Posterior cingulate gyrus (tissue), 11 donors: ENCODE results near the gene AHCTF1.
"Not testable (repeated sequence)": the region's sequence is repeated elsewhere in the genome, so short reads cannot be mapped to it uniquely, and the experiment has no call there.

Experiments
- DNase-seq, 10 donors: peaks; one replicate each; pipeline versions ENCODE4 v3.0.0 to v3.0.0-alpha.2; 2020 to 2021; ENCODE audit warnings: mixed read lengths in 3 of 10
- intact Hi-C: fragments of 100-400 bp; cut with DNase I; formaldehyde crosslinking; loops from one replicate; pipeline ENCODE4 v1.15.1; 2023

Gene AHCTF1

DNA sequence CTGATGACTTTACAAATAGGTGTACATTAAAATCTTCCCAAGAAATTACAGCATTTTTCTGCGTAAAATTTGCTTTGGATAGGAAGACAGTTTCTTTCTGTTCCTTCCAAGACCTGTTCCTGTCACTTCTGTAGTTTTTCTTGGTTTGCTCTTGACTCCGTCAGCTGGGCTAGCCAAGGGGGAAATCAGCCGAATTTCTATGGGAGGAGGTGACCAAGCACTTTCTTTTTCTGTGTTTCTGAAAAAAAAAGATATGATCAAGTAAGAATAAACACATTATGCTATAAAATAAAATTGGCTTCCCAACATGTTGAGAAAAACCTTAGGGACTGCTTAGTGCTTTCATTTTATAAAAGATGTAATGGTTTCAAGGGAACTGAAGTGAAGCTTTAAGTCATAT, 91.0 kb downstream of the AHCTF1 start:
- DNase-seq, intact Hi-C loops: not testable (repeated sequence)

DNA sequence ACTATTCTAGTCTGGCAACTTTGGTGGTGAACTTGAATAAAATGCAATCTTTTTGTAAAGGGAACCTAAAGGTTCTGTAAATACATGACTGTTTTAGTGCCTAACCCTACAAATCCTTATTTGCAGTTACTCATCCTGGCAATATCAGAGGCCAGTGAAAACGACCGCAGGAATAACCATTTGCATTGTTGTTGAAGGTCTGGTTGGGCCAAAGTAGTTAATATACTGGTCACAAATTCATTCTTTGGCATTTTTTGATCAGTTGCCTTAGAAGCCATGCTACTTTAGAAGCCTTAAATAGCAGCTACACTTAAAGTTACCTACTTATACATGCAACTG, 93.7 kb downstream of the AHCTF1 start:
- intact Hi-C loops: no loop called here
- DNase-seq: no peak

DNA sequence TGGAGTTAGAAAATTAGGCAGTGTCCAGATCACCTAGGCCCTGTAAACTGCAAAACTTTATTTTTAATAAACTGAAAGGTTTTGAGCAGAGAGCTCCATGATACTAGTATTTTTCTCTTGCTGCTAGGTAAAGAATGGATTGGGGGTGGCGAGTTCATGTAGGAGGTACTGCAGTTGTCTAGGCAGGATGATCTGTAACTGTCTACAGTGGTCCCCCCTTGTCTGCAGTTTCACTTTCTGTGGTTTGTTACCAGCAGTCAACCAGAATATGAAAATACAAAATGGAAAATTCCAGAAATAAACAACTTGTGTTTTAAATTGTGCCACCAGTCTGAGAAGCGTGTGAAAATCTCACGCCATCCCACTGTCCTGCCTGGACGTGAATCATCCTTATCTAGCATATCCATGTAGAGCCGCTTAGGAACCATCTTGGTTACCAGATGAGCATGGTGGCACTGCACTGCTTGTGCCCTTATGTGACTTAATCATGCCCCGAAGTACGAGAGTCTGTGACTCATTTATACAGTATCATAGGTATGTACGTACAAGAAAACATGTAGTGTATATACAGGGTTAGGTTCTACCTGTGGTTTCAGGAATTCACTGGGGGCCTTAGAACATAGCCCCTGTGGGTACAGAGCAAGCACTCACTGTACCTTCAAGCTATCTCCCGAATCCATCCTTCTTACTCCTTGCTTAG, 94.2 kb downstream of the AHCTF1 start:
- intact Hi-C loops: no loop called here
- peak in 1 of 10 donors; percentile 11 for DNase-seq

DNA sequence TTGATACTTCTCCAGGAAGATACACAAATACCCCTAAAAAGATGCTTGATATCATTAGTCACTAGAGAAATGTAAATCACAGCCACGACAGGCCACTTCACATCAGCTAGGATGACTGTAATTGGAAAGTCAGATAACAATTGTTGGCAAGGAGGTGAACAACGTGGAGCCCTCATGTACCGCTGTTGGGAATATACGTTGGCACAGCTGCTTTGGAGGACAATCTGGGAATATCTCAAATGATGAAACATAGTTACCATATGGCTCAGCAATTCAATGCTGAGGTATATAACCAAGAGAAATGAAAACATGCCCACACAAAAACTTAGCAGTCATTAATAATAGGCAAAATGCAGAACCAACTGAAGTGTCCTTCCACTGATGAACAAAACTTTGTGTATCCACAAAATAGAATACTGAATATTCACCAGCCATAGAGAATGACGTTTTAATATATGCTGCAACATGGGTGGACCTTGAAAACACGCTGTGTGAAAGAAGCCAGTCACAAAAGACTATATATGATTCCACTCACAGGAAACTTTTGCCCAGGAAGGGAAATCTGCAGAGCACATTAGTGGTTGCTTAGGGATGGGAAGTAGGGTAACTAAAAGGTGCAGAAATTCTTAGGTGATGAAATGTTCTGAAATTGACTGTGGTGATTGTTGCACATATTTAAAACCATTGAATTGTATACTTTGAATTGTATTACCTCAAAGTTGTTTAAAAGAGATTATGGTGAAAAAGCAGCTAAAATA, 95.4 kb downstream of the AHCTF1 start:
- intact Hi-C loops: no loop called here
- DNase-seq: no peak

DNA sequence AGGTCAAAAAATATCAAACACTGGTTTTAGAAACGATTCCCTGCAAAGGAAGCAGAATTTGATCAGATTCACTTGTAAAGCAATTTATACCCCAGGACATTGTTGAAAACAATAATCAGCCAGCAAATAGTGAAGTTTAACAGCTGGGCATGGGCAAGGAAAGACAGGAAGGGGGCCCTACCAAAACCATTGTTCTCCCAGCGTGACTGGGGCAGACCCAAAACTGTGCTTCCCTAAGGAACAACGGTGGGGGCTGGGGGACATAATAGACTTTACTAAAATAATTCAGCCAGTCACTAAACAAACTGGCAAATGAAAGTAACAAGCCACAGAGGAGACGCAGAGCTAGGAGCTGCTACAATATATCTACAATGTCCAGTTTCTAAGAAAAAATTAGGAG, 100.2 kb downstream of the AHCTF1 start:
- no peak for DNase-seq
- intact Hi-C loops: no loop called here

DNA sequence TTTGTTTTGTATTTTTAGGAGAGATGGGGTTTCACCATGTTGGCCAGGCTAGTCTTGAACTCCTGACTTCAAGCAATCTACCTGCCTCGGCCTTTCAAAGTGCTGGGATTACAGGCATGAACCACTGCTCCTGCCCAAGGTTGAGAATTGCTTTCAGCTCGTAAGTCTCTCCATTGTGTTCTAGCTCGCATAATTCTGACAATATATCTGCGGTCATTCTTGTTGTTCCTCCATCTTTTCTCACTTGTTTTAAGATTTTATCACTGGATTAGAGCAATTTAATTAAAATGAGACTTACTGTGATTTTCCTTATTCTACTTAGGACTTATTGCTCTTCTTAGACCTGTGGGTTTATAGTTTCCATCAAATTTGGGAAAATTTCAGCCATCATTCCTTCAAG, 102.9 kb downstream of the AHCTF1 start:
- no peak for DNase-seq
- intact Hi-C loops: no loop called here

- no peak for DNase-seq
- intact Hi-C loops: no loop called here
Observed at GRCh38 chr1:246827396-246827795, 104.4 kb downstream of the AHCTF1 start.

DNA sequence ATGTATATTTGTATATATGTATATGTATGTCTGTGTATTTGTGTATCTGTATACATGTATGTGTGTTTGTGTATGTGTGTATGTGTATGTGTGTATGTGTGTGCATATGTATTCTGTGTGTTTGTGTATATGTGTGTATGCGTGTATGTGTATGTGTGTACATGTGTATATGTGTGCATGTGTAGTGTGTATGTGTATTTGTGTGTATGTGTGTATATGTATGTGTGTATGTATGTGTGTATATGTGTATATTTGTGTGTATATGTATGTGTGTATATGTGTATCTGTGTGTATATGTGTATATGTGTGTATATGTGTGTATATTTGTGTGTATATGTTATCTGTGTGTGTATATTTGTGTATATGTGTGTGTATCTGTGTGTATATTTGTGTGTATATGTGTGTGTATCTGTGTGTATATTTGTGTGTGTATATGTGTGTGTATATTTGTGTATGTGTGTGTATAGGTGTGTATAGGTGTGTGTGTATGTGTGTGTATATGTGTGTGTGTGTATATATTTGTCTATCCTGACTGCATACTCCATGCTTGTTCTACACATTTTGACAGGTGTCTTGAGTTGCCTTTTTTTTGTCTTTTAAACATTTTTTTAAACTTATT, 106.1 kb downstream of the AHCTF1 start:
- intact Hi-C loops: no loop called here
- no peak for DNase-seq

GRCh38 chr1:246824541-246824940, 107.2 kb downstream of the AHCTF1 start:
- intact Hi-C loops: no loop called here

GRCh38 chr1:246822154-246822553, 109.6 kb downstream of the AHCTF1 start:
- intact Hi-C loops, DNase-seq: not testable (repeated sequence)

More at GRCh38 chr1:246824541-246824940, 107.2 kb downstream of the AHCTF1 start:
- no peak for DNase-seq

- intact Hi-C loops: no loop called here
- DNase-seq: no peak
Observed at GRCh38 chr1:246820666-246821065, 111.1 kb downstream of the AHCTF1 start.

DNA sequence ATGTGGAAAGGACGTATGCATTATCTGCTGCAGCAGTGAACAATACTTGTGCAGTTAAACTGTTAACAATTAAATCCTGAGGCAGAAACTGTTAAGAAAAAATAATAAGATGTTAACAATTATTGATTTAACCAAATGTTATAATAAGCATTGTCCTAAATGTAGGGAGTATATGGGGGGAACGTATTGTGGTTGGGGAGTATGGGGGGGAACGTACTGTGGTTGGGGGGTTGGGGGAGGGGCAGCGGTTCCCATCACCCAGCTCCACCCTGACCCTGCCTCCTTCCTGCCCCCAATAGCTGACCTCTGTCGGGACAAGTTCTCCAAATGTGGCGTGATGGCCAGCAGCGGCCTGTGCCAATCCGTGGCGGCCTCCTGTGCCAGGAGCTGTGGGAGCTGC, 114.0 kb downstream of the AHCTF1 start:
- intact Hi-C loops, DNase-seq: not testable (repeated sequence)

- no peak for DNase-seq
- intact Hi-C loops: no loop called here
Observed at GRCh38 chr1:246815693-246816270, 116.0 kb downstream of the AHCTF1 start.

- DNase-seq: no peak
- intact Hi-C loops: no loop called here
Observed at GRCh38 chr1:246814890-246815289, 116.9 kb downstream of the AHCTF1 start.

DNA sequence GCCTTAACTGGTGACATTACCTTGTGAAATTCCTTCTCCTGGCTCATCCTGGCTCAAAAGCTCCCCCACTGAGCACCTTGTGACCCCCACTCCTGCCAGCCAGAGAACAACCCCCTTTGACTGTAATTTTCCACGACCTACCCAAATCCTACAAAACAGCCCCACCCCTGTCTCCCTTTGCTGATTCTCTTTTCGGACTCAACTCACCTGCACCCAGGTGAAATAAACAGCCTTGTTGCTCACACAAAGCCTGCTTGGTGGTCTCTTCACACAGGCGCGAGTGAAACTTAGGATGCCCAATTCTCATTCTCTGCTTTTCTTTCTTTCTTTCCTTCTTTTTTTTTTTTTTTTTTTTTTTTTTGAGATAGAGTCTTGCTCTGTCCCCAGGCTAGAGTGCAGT, 118.4 kb downstream of the AHCTF1 start:
- DNase-seq, intact Hi-C loops: not testable (repeated sequence)

DNA sequence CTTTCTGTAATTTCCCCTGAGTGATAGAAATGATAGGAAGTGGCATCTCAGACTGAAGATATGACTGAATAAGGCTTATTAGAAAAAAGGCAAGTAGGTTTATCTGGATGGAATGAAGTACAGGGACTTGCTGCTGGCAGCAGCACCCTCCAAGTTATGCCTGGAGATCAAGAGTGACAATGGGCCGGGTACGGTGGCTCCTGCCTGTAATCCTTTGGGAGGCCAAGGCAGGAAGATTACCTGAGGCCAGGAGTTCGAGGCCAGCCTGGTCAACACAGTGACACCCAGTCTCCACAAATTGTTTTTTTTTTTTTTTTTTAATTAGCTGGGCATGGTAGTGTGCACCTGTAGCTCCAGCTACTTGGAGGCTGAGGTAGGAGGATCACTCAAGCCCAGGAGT, 119.8 kb downstream of the AHCTF1 start:
- no peak for DNase-seq
- intact Hi-C loops: no loop called here

DNA sequence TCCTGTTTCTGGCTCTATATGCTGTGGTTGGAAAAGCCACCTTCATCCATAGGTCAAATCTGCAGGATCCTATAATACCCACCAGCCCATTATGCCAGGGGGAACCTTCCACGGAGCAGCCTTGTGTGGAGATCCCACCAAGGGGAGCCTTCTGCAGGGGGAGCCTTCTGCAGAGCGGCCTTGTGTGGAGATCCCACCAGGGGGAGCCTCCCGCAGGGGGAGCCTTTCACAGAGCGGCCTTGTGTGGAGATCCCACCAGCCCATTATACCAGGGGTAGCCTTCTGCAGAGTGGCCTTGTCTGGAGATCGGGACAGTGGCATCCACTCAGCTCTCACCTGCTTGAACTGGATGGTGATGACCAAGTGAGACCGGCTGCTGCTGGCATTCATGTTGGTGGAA, 122.3 kb downstream of the AHCTF1 start:
- peak in 1 of 10 donors; percentile 48 for DNase-seq

DNA sequence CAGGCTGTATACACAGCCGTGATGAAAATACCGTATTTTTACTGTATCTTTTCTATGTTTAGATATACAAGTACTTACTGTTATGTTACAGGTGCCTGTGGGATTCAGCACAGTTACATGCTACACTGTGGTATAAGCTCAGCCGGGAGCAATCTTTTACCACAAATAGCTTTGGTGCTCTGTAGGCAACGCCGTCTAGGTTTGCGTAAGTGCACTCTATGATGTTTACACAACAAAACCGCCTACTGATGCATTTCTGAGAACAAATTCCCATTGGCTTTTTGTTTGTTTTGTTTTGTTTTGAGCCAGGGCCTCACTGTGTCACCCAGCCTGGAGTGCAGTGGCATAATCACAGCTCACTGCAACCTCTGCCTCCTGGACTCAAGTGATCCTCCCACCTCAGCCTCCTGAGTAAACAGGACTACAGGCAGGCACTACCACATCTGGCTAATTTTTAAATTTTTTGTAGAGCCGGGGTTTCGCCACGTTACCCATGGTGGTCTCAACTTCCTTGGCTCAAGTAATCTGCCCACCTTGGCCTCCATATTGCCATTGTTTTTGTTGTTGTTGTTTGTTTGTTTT, 126.5 kb downstream of the AHCTF1 start:
- intact Hi-C loops: no loop called here
- no peak for DNase-seq

More for the DNA sequence above, 122.3 kb downstream of the AHCTF1 start:
- intact Hi-C loops: no loop called here

GRCh38 chr1:246803883-246804282, 127.9 kb downstream of the AHCTF1 start:
- intact Hi-C loops: no loop called here
- no peak for DNase-seq

DNA sequence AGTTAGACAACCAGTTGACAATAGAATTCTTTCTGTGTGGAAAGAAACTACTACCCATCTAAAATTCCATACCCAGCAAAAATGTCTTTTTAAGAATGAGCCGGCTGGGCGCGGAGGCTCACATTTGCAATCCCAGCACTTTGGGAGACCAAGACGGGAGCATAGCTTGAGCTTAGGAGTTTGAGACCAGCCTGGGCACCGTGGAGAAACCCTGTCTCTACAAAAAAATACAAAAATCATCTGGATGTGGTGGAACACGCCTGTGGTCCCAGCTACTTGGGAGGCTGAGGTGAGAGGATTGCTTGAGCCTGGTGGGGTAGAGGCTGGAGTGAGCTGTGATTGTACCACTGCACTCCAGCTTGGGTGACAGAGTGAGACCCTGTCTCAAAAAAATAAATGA, 128.4 kb downstream of the AHCTF1 start:
- intact Hi-C loops: no loop called here
- peak in 1 of 10 donors; percentile 14 for DNase-seq
